ENCODE data around the gene ATP6V0B. TPM values are rescaled to one million over a fixed set of nuclear protein-coding genes. Genes with fewer than 3 reads are reported as not detected.
A peak's percentile ranks its signal among the peaks of the same experiment; 100 is the strongest.

ATP6V0B gene
- total RNA-seq, 1 donor from 2014 or later = 115 TPM

GRCh38 chr1:43978551-43979260 lies 3.9 kb downstream of the ATP6V0B start, which contains the start of gene B4GALT2:
Gene B4GALT2 (plus strand): TSS chr1:43979210. CDS start chr1:43981161, 1,951 bp downstream.
- TF ChIP-seq CTCF (conservative IDR thresholded peaks at IDR 0.05) = no peak
- H3K27me3 Mint-ChIP-seq = no peaks in the 10 kb centered on the region
- peak; percentile 76 for DNase-seq (ENCODE audit: extremely low spot score, unreplicated experiment)
- H3K4me3 Mint-ChIP-seq = peak within 1 kb of the TSS; percentile 95
- peaks cover 55% of the 10 kb centered on the region for H3K4me1 Mint-ChIP-seq (ENCODE audit: unreplicated experiment)
- peaks cover 36% of the 10 kb centered on the region for H3K36me3 Mint-ChIP-seq
- peak within 1 kb of the TSS; percentile 82 for H3K27ac Mint-ChIP-seq
- no peaks in the 10 kb centered on the region for H3K9me3 Mint-ChIP-seq

DNA sequence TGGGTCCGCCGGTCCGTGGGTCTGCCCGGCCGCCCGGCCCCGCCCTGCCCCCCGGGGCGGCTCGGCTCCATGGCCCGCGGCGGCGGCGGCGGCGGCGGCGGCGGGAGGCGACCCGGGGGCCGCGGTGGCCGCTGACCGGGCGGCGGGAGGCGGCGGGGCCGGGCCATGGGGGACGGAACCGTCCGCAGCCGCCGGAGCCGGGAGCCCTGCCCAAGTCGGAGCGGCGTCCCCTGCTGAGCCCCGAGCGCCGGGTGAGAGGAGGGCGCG lies 4.4 kb downstream of the ATP6V0B start:
- Mint-ChIP-seq H3K9me3 (no peaks in the 10 kb centered on the region), H3K4me1 (ENCODE audit: unreplicated experiment) (peaks cover 50% of the 10 kb centered on the region), H3K27me3 (no peaks in the 10 kb centered on the region), H3K4me3 (no peak overlapping the region), H3K27ac (no peak overlapping the region), H3K36me3 (peaks cover 36% of the 10 kb centered on the region)
- no peak for TF ChIP-seq CTCF (conservative IDR thresholded peaks at IDR 0.05)
- no peak for DNase-seq (ENCODE audit: extremely low spot score, unreplicated experiment)

GRCh38 chr1:43979528-43980254 lies 4.9 kb downstream of the ATP6V0B start:
- H3K4me1 Mint-ChIP-seq (ENCODE audit: unreplicated experiment) = peaks cover 48% of the 10 kb centered on the region

DNA sequence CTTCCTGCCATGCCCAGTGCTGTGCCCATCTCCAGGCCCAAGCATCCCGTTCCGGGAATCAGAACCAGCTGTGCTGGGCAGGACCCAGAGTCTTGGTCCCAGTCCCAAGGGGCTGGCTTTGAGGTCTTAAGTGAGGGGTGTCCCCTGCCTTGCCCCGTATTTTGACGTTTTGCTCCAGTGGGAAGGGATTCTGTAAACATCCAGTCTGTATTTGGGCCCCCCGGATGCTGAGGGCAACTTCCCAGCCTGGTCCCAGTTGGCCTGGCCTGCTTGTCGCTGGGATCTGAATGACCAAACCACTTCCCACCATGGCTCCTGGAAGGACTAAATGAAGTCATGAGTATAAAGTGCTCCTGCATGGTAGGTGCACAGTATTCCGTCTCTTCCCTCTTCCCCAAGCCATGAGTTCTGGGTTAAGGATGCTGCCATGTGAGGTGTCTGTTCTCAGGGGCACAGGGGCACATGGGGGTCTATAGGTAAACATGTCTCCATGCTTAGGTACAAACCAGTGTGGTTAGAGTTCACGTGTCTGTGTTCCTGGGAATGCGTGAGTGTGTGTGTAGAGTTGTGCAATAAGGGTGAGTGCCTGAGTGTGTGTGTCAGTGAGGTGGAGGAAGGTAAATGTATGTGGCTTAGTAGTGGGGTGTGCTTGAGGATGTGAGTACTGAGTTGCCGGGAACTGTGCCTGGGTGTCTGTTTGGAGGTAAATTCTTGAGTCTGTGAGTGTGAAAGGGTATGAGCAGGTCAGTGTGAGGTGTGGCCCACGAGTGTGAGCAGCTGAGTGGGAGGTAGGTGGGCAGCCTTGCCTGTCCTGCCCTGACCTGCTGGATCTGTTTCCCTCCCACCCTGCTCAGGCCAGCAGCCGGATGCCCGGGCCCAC lies 5.7 kb downstream of the ATP6V0B start:
- H3K36me3 Mint-ChIP-seq = peaks cover 37% of the 10 kb centered on the region
- H3K4me1 Mint-ChIP-seq (ENCODE audit: unreplicated experiment) = peaks cover 48% of the 10 kb centered on the region
- DNase-seq (ENCODE audit: extremely low spot score, unreplicated experiment) = no peak
- H3K27me3 Mint-ChIP-seq = no peaks in the 10 kb centered on the region
- H3K4me3 Mint-ChIP-seq = peak overlapping the region; percentile 93
- no peaks in the 10 kb centered on the region for H3K9me3 Mint-ChIP-seq
- peak overlapping the region; percentile 23 for H3K27ac Mint-ChIP-seq
- no peak for TF ChIP-seq CTCF (conservative IDR thresholded peaks at IDR 0.05)

More at GRCh38 chr1:43979528-43980254, 4.9 kb downstream of the ATP6V0B start:
- peak; percentile 74 for DNase-seq (ENCODE audit: extremely low spot score, unreplicated experiment)
- no peaks in the 10 kb centered on the region for H3K9me3 Mint-ChIP-seq
- H3K36me3 Mint-ChIP-seq = peaks cover 36% of the 10 kb centered on the region
- no peak for TF ChIP-seq CTCF (conservative IDR thresholded peaks at IDR 0.05)
- H3K27me3 Mint-ChIP-seq = no peaks in the 10 kb centered on the region
- H3K4me3 Mint-ChIP-seq = peak overlapping the region; percentile 93
- peak overlapping the region; percentile 82 for H3K27ac Mint-ChIP-seq

DNA sequence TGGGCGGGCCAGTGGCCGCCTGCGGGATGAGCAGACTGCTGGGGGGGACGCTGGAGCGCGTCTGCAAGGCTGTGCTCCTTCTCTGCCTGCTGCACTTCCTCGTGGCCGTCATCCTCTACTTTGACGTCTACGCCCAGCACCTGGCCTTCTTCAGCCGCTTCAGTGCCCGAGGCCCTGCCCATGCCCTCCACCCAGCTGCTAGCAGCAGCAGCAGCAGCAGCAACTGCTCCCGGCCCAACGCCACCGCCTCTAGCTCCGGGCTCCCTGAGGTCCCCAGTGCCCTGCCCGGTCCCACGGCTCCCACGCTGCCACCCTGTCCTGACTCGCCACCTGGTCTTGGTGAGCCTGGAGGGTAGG lies 6.4 kb downstream of the ATP6V0B start:
- peak; percentile 65 for DNase-seq (ENCODE audit: extremely low spot score, unreplicated experiment)
- H3K4me3 Mint-ChIP-seq = peak overlapping the region; percentile 32
- H3K36me3 Mint-ChIP-seq = peaks cover 42% of the 10 kb centered on the region
- peaks cover 45% of the 10 kb centered on the region for H3K4me1 Mint-ChIP-seq (ENCODE audit: unreplicated experiment)
- TF ChIP-seq CTCF (conservative IDR thresholded peaks at IDR 0.05) = no peak
- no peaks in the 10 kb centered on the region for H3K27me3 Mint-ChIP-seq
- no peaks in the 10 kb centered on the region for H3K9me3 Mint-ChIP-seq
- H3K27ac Mint-ChIP-seq = no peak overlapping the region
